Left cardiac atrium (tissue), 4 donors: ENCODE measurements around the gene MAOA. TPM values are rescaled to one million over a fixed set of nuclear protein-coding genes. Genes with fewer than 3 reads are reported as not detected.
"Not testable (repeated sequence)": the region's sequence is repeated elsewhere in the genome, so short reads cannot be mapped to it uniquely, and the experiment has no call there.

ENCODE experiments used
- ATAC-seq, 2 donors: fragments of 200-7000 bp; cut with Tn5 transposase; one replicate each; pipeline ENCODE4 v1.9.1; 2020; ENCODE audit warnings: mild to moderate bottlenecking in 2 of 2, moderate library complexity in 2 of 2
- DNase-seq: peaks from one replicate; pipeline ENCODE4 v3.0.0-alpha.2; 2020
- intact Hi-C, 2 donors: fragments of 100-400 bp; cut with DNase I; formaldehyde crosslinking; loops; one replicate each; pipeline versions ENCODE4 v1.14.1 to v1.15.1; 2022 to 2023
- total RNA-seq, 2 donors: library from RNA; stranded (reverse); fragmentation: NEBNext Ultra II Directional; extraction: Animal tissue kit (Norgen Biotek cat#: 25700); gene quantifications; one replicate each; pipeline ENCODE4 v1.2.1, GENCODE V29; 2021
- donor health status: DM: no; HTN: yes; CAD: no.
- donor health status: DM: no; HTN: yes; CAD: no; lungs with severe emphysema.
- donor health status: DM: yes; HTN: yes; CAD: no.
- donor health status: Dilated cardiomyopathy.

The MAOA gene
- total RNA-seq, 2 donors from 2014 or later, result 102 to 105 TPM

DNA sequence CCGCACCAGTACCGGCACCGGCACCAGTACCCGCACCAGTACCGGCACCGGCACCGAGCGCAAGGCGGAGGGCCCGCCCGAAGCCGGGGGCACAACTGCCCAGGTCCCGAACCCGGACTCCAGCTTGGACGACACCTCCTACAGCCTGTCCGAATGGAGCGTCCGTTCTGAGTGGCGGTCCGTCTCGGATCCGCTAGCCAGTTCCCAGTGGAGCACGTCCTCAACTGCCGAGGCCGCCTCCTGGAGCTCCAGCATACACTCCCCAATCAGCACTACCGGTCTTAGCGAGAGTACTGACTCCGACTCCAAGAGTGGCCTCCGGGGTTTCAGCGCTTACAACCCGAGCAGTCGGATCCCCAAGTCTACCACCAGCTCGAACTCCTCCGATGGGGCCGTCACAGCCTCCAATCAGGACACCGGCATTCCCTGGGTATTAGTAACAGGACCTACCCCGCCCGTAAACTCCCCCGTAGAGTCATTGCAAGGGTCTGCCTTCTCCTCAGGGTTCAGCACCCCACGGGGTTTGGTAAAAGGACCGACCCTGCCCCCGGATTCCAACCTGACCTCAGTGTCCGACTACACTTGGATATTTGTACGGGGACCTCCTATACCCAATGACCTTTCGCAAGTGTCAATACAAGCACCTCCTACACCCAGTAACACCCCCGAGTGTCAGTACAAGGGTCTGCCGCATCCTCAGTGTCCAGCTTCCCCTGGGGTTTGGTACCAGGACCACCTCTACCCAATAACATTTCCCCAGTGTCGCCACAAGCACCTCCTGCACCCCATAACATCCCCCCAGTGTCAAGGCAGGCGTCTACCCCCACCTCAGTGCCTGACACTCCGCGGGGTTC is 721 bp upstream of the MAOA start:
- ATAC-seq (peak; percentile 34 to 61), DNase-seq (peak; percentile 40)
- intact Hi-C loops, result loop anchor here in 1 of 2 donors (2.0 kb wide), 2 partner anchors 51 to 87 kb away; no protein-coding TSS in a partner anchor

- ATAC-seq (no peak), DNase-seq (no peak)
- intact Hi-C loops, result no loop called here
Observed at GRCh38 chrX:43657671-43658070, 1.6 kb downstream of the MAOA start.

- intact Hi-C loops, result no loop called here
- ATAC-seq (peak; percentile 71 to 77), DNase-seq (no peak)
Observed at GRCh38 chrX:43661521-43662240, 5.6 kb downstream of the MAOA start.

- ATAC-seq (no peak), DNase-seq (no peak)
- intact Hi-C loops, result no loop called here
Observed at GRCh38 chrX:43663173-43663572, 7.1 kb downstream of the MAOA start.

GRCh38 chrX:43664258-43664657 is 8.2 kb downstream of the MAOA start:
- no peak for ATAC-seq
- no peak for DNase-seq
- intact Hi-C loops, result no loop called here

DNA sequence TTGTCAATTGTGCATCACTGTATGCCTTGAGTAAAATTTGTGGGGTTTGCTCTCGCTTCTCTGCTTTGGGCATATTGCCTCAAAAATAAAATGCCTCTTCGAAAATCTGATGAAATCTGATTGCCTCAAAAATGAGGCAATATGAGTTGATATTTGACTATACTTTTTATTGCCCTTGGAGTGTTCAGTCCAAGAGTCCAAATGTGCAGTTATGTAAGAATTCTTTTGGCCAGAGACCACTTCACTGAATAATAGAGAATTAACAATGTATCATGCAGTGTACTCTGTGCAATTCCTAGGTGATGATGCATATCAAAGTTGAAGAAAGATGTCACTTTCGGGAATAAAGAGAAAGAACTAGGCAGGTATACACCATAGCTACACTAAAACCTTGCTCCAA is 8.6 kb downstream of the MAOA start:
- intact Hi-C loops, result no loop called here
- ATAC-seq (no peak), DNase-seq (no peak)

DNA sequence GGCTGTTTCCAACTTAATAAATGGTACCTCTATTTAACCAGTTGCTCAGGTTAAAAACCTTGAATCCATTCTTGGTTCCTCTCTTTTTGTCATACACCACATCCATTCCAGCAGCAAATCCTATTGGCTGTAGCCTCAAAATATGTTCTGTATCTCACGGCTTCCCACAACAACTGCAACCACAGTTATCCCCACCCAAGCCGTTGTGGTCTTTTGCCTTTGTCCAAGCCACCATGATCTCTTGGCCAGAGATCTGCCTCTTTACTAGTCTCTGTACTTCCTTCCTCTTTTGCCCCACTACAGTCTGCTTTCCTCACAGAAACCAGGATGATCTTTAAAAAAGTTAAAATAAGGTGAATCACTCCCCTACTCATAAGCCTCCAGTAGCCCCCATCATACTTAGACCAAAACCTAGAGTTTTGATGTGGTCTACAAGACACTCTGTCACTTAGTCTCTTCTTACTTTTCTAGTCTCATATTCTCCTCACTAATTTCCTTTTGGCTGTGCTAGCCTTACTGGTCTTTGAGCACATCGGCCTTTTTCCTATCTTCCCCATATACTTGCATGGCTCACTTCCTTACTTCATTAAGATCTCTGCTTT is 10.3 kb downstream of the MAOA start:
- ATAC-seq (no peak), DNase-seq (no peak)
- intact Hi-C loops, result no loop called here

DNA sequence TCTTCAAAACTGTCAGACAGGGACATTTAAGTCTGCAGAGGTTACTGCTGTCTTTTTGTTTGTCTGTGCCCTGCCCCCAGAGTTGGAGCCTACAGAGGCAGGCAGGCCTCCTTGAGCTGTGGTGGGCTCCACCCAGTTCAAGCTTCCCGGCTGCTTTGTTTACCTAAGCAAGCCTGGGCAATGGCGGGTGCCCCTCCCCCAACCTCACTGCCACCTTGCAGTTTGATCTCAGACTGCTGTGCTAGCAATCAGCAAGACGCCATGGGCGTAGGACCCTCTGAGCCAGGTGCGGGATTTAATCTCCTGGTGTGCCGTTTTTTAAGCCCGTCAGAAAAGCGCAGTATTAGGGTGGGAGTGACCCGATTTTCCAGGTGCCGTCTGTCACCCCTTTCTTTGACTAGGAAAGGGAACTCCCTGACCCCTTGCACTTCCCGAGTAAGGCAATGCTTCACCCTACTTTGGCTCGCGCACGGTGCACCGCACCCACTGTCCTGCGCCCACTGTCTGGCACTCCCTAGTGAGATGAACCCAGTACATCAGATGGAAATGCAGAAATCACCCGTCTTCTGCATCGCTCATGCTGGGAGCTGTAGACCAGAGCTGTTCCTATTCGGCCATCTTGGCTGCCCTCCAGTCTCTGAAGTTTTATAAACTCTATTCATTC is 20.0 kb downstream of the MAOA start:
- ATAC-seq, DNase-seq, intact Hi-C loops: not testable (repeated sequence)

DNA sequence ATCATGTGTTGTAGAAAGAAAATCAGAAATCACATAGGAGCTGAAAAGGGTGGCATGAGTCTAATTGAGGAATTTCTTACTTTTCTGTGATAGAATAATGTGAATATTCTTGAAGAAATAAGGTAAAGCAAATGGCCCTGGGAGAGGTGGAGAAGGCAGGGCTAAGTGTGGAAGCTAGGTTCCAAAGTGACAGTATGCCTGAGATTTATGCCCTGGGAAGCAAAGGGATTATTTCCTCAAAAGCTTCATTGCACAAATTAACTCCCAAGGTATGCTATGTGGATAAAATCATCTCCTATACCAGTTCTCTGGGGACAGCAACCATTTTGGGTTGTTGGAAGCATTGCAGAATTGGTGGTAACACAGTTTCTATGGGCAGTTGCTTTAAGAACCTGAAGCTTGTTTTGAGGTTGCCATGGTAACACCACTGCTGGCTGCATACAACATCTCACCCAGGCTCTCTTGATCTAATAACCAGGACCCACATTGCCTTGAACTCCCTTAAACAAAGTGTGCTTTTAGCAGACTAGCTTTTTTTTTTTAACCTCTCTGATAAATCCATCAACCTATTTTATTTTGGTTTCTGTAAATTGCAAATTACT is 21.0 kb downstream of the MAOA start:
- ATAC-seq (peak in 1 of 2 donors; percentile 62), DNase-seq (no peak)
- intact Hi-C loops, result no loop called here

GRCh38 chrX:43677993-43678392 is 21.9 kb downstream of the MAOA start:
- no peak for ATAC-seq
- no peak for DNase-seq
- intact Hi-C loops, result no loop called here

DNA sequence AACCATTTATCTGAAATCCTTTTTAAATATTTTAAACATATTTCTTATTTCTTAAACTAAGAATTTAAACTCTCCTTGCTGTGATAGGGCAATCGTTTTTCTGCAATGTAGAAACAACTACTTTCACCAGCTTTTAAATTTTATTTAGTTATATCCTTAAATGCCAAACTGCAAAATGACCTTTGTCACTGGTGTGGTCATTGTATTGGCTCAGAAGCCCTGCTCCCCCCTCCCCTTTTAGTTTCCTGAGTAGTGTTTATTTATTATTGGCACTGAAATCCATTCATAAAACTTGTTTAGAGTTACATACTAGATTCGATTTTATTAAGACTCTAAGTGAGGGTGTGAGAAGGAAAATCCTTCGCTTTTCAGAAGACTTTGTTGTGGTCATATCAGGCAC is 23.0 kb downstream of the MAOA start:
- ATAC-seq (no peak), DNase-seq (no peak)
- intact Hi-C loops, result no loop called here

- intact Hi-C loops, result no loop called here
Observed at GRCh38 chrX:43679778-43680177, 23.7 kb downstream of the MAOA start.

GRCh38 chrX:43682726-43683125 is 26.6 kb downstream of the MAOA start:
- ATAC-seq, result no peak
- no peak for DNase-seq
- intact Hi-C loops, result no loop called here

More at GRCh38 chrX:43679778-43680177, 23.7 kb downstream of the MAOA start:
- DNase-seq, result no peak
- no peak for ATAC-seq

- ATAC-seq (no peak), DNase-seq (no peak)
- intact Hi-C loops, result no loop called here
Observed at GRCh38 chrX:43685221-43685620, 29.1 kb downstream of the MAOA start.

GRCh38 chrX:43688586-43688985 is 32.5 kb downstream of the MAOA start:
- DNase-seq (no peak), ATAC-seq (no peak)
- intact Hi-C loops, result no loop called here

DNA sequence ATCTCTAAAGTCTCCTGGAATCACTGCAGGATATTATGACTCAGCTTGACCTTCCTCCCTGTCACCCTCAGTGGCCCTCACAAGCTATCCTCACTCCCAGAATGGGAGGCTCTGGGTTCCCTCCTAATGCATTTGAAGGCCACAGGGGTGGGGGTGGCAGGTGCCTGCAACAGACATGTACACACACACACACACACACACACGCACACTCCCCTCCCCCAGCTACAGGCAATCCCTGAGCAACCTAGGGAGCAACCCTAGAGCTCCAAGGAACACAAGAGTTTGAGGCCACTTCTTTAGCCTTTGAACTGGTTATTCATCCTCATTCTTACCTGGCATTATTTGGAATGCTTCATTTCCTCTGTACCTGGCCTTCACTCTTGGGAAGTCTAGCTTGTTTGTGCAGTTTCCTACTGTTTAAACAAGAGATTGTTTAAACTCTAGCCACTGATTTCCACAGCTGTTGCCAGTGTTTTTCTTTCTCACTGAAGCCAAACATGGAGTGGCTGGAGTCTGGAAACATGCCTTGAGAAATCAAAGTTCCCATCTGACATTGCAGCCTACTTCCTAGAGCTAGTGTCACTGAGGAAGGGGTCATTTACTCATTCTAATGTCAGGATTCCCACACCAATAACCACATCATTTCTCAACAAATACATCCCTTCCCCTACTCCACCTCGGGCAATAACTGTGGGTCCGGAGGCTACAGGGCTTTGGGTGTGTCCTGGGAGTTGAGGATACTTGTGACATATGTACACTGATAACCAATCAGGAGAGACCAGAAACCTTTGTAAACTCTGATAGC is 37.7 kb downstream of the MAOA start:
- peak in 1 of 2 donors; percentile 25 for ATAC-seq
- no peak for DNase-seq
- intact Hi-C loops, result no loop called here

GRCh38 chrX:43699475-43699874 is 43.4 kb downstream of the MAOA start:
- intact Hi-C loops, result no loop called here
- DNase-seq (no peak), ATAC-seq (no peak)

GRCh38 chrX:43702079-43702524 is 46.0 kb downstream of the MAOA start:
- ATAC-seq, result no peak
- intact Hi-C loops, result no loop called here
- no peak for DNase-seq
